Body of pancreas (tissue), 4 donors: Measurements from ENCODE around the gene MEG3.

Source experiments
- CTCF ChIP-seq, 7 experiments: fragments of 450-650 bp in 4 of 7; fragments of 200-600 bp in 3 of 7; sonication (generic) in 3 of 7; IDR thresholded peaks; one replicate each; pipeline ENCODE4 v1.5.1; 2016 to 2019; ENCODE audit warnings: antibody characterized with exemption in 7 of 7
- POLR2A ChIP-seq, 3 donors: fragments of 450-650 bp; IDR thresholded peaks; one replicate each; pipeline ENCODE4 v1.6.1; 2016; ENCODE audit warnings: antibody characterized with exemption in 3 of 3, mild to moderate bottlenecking in 2 of 3

- TF ChIP-seq CTCF (IDR thresholded peaks at IDR 0.05) (no peak), POLR2A (IDR thresholded peaks at IDR 0.05) (no peak)
Observed at GRCh38 chr14:100826391-100827100, 628 bp downstream of the MEG3 start.
